Spleen (tissue), 11 donors: ENCODE data around the gene IRF6. TPM values are rescaled to one million over a fixed set of nuclear protein-coding genes. Genes with fewer than 3 reads are reported as not detected.

Experiments used
- DNase-seq: peaks from one replicate; pipeline ENCODE4 v3.0.0-alpha.2; 2020
- H3K27ac ChIP-seq, 8 donors: fragments of 200-600 bp; sonication (generic) in 7 of 8; 1 replicate in 4 of 8; 2 replicates in 4 of 8; pipeline versions ENCODE4 v1.5.0 to v1.8.0; 2016 to 2021; ENCODE audit warnings: inconsistent platforms in 4 of 8, mild to moderate bottlenecking in 4 of 8, moderate library complexity in 1 of 8
- H3K27me3 ChIP-seq, 7 donors: fragments of 200-600 bp; sonication (generic) in 6 of 7; replicated peaks in 1 of 7; 1 replicate in 4 of 7; 2 replicates in 3 of 7; pipeline versions ENCODE4 v1.5.0 to v1.8.0; 2016 to 2021; ENCODE audit warnings: inconsistent platforms in 3 of 7, mild to moderate bottlenecking in 1 of 7
- H3K36me3 ChIP-seq, 6 donors: fragments of 200-600 bp; sonication (generic) in 5 of 6; 1 replicate in 4 of 6; 2 replicates in 2 of 6; pipeline versions ENCODE4 v1.5.0 to v1.8.0; 2016 to 2021; ENCODE audit warnings: inconsistent platforms in 2 of 6
- H3K4me1 ChIP-seq, 6 donors: fragments of 200-600 bp; sonication (generic) in 5 of 6; 1 replicate in 3 of 6; 2 replicates in 3 of 6; pipeline versions ENCODE4 v1.5.0 to v1.8.0; 2016 to 2021; ENCODE audit warnings: inconsistent platforms in 3 of 6
- H3K4me3 ChIP-seq, 8 donors: fragments of 200-600 bp; sonication (generic) in 7 of 8; 1 replicate in 4 of 8; 2 replicates in 4 of 8; pipeline versions ENCODE4 v1.5.0 to v1.8.0; 2016 to 2021; ENCODE audit warnings: inconsistent platforms in 4 of 8, mild to moderate bottlenecking in 4 of 8, moderate library complexity in 2 of 8
- H3K9me3 ChIP-seq, 8 donors: fragments of 200-600 bp; sonication (generic) in 7 of 8; 1 replicate in 4 of 8; 2 replicates in 4 of 8; pipeline versions ENCODE4 v1.5.0 to v1.8.0; 2016 to 2021; ENCODE audit warnings: inconsistent platforms in 4 of 8
- CTCF ChIP-seq, 11 experiments: fragments of 200-600 bp in 7 of 11; fragments of 450-650 bp in 4 of 11; sonication (generic) in 4 of 11; IDR thresholded peaks in 8 of 11; conservative IDR thresholded peaks in 3 of 11; 1 replicate in 7 of 11; 2 replicates in 4 of 11; pipeline versions ENCODE4 v1.4.0 to v1.8.0; 2016 to 2021; ENCODE audit warnings: antibody characterized with exemption in 11 of 11, inconsistent platforms in 4 of 11, mild to moderate bottlenecking in 1 of 11
- POLR2A ChIP-seq, 3 donors: fragments of 450-650 bp; IDR thresholded peaks; one replicate each; pipeline ENCODE4 v1.5.1; 2017; ENCODE audit warnings: antibody characterized with exemption in 3 of 3, mild to moderate bottlenecking in 1 of 3
- POLR2AphosphoS5 ChIP-seq, 3 donors: sonication (generic); formaldehyde crosslinking; IDR thresholded peaks; one replicate each; pipeline ENCODE4 v1.5.1; 2017; ENCODE audit warnings: antibody characterized with exemption in 3 of 3
- WGBS, 5 donors: extraction: QIAGEN DNeasy Blood & Tissue Kit in 3 of 5; methylation state at CpG; one replicate each; pipeline versions ENCODE4 v1.1.5 to v1.1.7; 2013 to 2018; 5-methylcytosine and 5-hydroxymethylcytosine counted together
- intact Hi-C: fragments of 100-400 bp; cut with DNase I; formaldehyde crosslinking; loops from one replicate; pipeline ENCODE4 v1.15.0; 2023; ENCODE audit warnings: low total_unique reads
- polyA plus RNA-seq, 3 donors: library from polyadenylated mRNA; stranded (reverse); fragments of 200-250 nt; gene quantifications; one replicate each; pipeline ENCODE4 v1.2.1, GENCODE V29; 2013
- total RNA-seq, 7 donors: library from RNA; depleted of rRNA in 3 of 7; stranded (reverse); fragments of >200 nt in 3 of 7; fragmentation: NEBNext Ultra II Directional in 4 of 7; extraction: Animal tissue kit (Norgen Biotek cat#: 25700) in 4 of 7; gene quantifications; one replicate each; pipeline versions ENCODE4 v1.1.0 to v1.2.1, GENCODE V29; 2016 to 2021
- donor health status: healthy with polysubstance abuse.
- donor health status: DM: no; HTN: no; CAD: no; lungs with moderate emphysema.
- donor health status: DM: no; HTN: no; CAD: no.
- donor health status: Bipolar disorder and iron deficiency.
- donor health status: healthy.
- donor health status: DM: no; HTN: no; CAD: no.
- donor health status: DM: yes; HTN: yes; CAD: no.

IRF6 gene
- total and polyA plus RNA-seq, 10 donors = 0.59 to 5.6 (median 3.4) TPM

GRCh38 chr1:209787551-209787950 is 18.4 kb downstream of the IRF6 start:
- TF ChIP-seq POLR2A (IDR thresholded peaks at IDR 0.05) = no peak
- TF ChIP-seq CTCF (IDR thresholded peaks at IDR 0.05 in 8 of 11, conservative IDR thresholded peaks at IDR 0.05 in 3 of 11) = no peak
- TF ChIP-seq POLR2AphosphoS5 (IDR thresholded peaks at IDR 0.05) = no peak
- intact Hi-C loops = no loop called here
- WGBS, 5 donors = 60 to 86% (median 67%) methylated on average over 2 of the region's 2 CpGs
- no peak for DNase-seq
- Histone ChIP-seq H3K36me3 (peaks cover 0 to 19% (median 0%) of the 10 kb centered on the region in 6 donors), H3K9me3 (peaks cover 0 to 4% (median 0%) of the 10 kb centered on the region in 8 donors), H3K27me3 (peaks cover 0 to 20% (median 0%) of the 10 kb centered on the region in 7 donors), H3K27ac (peak overlapping the region in 1 of 8 donors; percentile 7), H3K4me1 (peaks cover 8 to 28% (median 16%) of the 10 kb centered on the region in 6 donors), H3K4me3 (no peak overlapping the region)

- Histone ChIP-seq H3K9me3 (peaks cover 0 to 4% (median 0%) of the 10 kb centered on the region in 8 donors), H3K4me1 (peaks cover 8 to 32% (median 16%) of the 10 kb centered on the region in 6 donors), H3K27me3 (peaks cover 0 to 9% (median 0%) of the 10 kb centered on the region in 7 donors), H3K36me3 (peaks cover 0 to 33% (median 2%) of the 10 kb centered on the region in 6 donors), H3K27ac (no peak overlapping the region), H3K4me3 (no peak overlapping the region)
- TF ChIP-seq POLR2A (IDR thresholded peaks at IDR 0.05) = no peak
- TF ChIP-seq CTCF (IDR thresholded peaks at IDR 0.05 in 8 of 11, conservative IDR thresholded peaks at IDR 0.05 in 3 of 11) = no peak
- no peak for TF ChIP-seq POLR2AphosphoS5 (IDR thresholded peaks at IDR 0.05)
- DNase-seq = no peak
- intact Hi-C loops = no loop called here
- 70 to 79% (median 76%) methylated on average over 4 of the region's 4 CpGs for WGBS, 5 donors
Observed at GRCh38 chr1:209786146-209786545, 19.8 kb downstream of the IRF6 start.

GRCh38 chr1:209785592-209785991 is 20.4 kb downstream of the IRF6 start:
- H3K36me3 ChIP-seq = peaks cover 0 to 37% (median 3%) of the 10 kb centered on the region in 6 donors
- peaks cover 0 to 4% (median 0%) of the 10 kb centered on the region in 8 donors for H3K9me3 ChIP-seq
- WGBS, 5 donors = 94 to 98% (median 97%) methylated on average over 4 of the region's 4 CpGs
- intact Hi-C loops = no loop called here
- H3K4me1 ChIP-seq = peaks cover 8 to 32% (median 16%) of the 10 kb centered on the region in 6 donors
- no peak for TF ChIP-seq POLR2AphosphoS5 (IDR thresholded peaks at IDR 0.05)
- no peak for TF ChIP-seq CTCF (IDR thresholded peaks at IDR 0.05 in 8 of 11, conservative IDR thresholded peaks at IDR 0.05 in 3 of 11)
- no peak for TF ChIP-seq POLR2A (IDR thresholded peaks at IDR 0.05)
- DNase-seq = no peak
- H3K27me3 ChIP-seq = peaks cover 0 to 9% (median 0%) of the 10 kb centered on the region in 7 donors
- H3K4me3 ChIP-seq = peak overlapping the region in 1 of 8 donors; percentile 79
- H3K27ac ChIP-seq = peak overlapping the region in 3 of 8 donors; percentile 88 to 95 (median 89)

- 3 to 4% (median 4%) methylated on average over 39 to 48 of the region's 48 CpGs for WGBS, 5 donors
- peak within 1 kb of the TSS; percentile 66 to 95 (median 89) for H3K27ac ChIP-seq
- peaks cover 0 to 4% (median 0%) of the 10 kb centered on the region in 8 donors for H3K9me3 ChIP-seq
- peaks cover 0 to 40% (median 9%) of the 10 kb centered on the region in 6 donors for H3K36me3 ChIP-seq
- peaks cover 0 to 9% (median 0%) of the 10 kb centered on the region in 7 donors for H3K27me3 ChIP-seq
- TF ChIP-seq CTCF (IDR thresholded peaks at IDR 0.05 in 8 of 11, conservative IDR thresholded peaks at IDR 0.05 in 3 of 11) (peak in 5 of 11 experiments; percentile 23 to 49 (median 40)), POLR2AphosphoS5 (IDR thresholded peaks at IDR 0.05) (peak; percentile 96 to 98 (median 97)), POLR2A (IDR thresholded peaks at IDR 0.05) (peak; percentile 44 to 58 (median 50))
- peak within 1 kb of the TSS; percentile 35 to 79 (median 48) for H3K4me3 ChIP-seq
- intact Hi-C loops = no loop called here
- peak; percentile 99 for DNase-seq
- H3K4me1 ChIP-seq = peaks cover 8 to 32% (median 16%) of the 10 kb centered on the region in 6 donors
Observed at GRCh38 chr1:209784265-209785169, 21.4 kb downstream of the IRF6 start, which contains the start of gene C1orf74. Gene C1orf74, minus strand, starts transcription at chr1:209784559. Its CDS starts 925 bp downstream, at chr1:209783634.
